ENCODE data around the gene SMARCD2.
A peak's percentile ranks its signal among the peaks of the same experiment; 100 is the strongest.
"Not testable (repeated sequence)": the region's sequence is repeated elsewhere in the genome, so short reads cannot be mapped to it uniquely, and the experiment has no call there.

SMARCD2 gene

GRCh38 chr17:63871646-63872365 is 29.3 kb upstream of the SMARCD2 start:
- not testable (repeated sequence) for H3K4me3 ChIP-seq (ENCODE audit: control insufficient read depth, low read depth, low read length); DNase-seq (ENCODE audit: low read depth)

GRCh38 chr17:63870292-63870665 is 27.8 kb upstream of the SMARCD2 start:
- not testable (repeated sequence) for H3K4me3 ChIP-seq (ENCODE audit: control insufficient read depth, low read depth, low read length); DNase-seq (ENCODE audit: low read depth)

- peak; percentile 4 for TF ChIP-seq CTCF (IDR thresholded peaks at IDR 0.05; ENCODE audit: control insufficient read depth, insufficient read depth, low read depth, low read length, missing control alignments)
- DNase-seq (ENCODE audit: low read depth); H3K4me3 ChIP-seq (ENCODE audit: control insufficient read depth, low read depth, low read length): not testable (repeated sequence)
Measured at GRCh38 chr17:63869491-63870291, 27.2 kb upstream of the SMARCD2 start.

GRCh38 chr17:63866625-63867024 is 24.1 kb upstream of the SMARCD2 start:
- H3K4me3 ChIP-seq (ENCODE audit: control insufficient read depth, low read depth, low read length); DNase-seq (ENCODE audit: low read depth): not testable (repeated sequence)
- TF ChIP-seq CTCF (IDR thresholded peaks at IDR 0.05; ENCODE audit: control insufficient read depth, insufficient read depth, low read depth, low read length, missing control alignments): peak; percentile 20

GRCh38 chr17:63859257-63859656 is 16.8 kb upstream of the SMARCD2 start:
- no peak overlapping the region for H3K4me3 ChIP-seq (ENCODE audit: control insufficient read depth, low read depth, low read length)
- no peak for TF ChIP-seq CTCF (IDR thresholded peaks at IDR 0.05; ENCODE audit: control insufficient read depth, insufficient read depth, low read depth, low read length, missing control alignments)
- DNase-seq (ENCODE audit: low read depth): no peak

GRCh38 chr17:63856425-63856824 is 13.9 kb upstream of the SMARCD2 start:
- not testable (repeated sequence) for H3K4me3 ChIP-seq (ENCODE audit: control insufficient read depth, low read depth, low read length); DNase-seq (ENCODE audit: low read depth)

DNA sequence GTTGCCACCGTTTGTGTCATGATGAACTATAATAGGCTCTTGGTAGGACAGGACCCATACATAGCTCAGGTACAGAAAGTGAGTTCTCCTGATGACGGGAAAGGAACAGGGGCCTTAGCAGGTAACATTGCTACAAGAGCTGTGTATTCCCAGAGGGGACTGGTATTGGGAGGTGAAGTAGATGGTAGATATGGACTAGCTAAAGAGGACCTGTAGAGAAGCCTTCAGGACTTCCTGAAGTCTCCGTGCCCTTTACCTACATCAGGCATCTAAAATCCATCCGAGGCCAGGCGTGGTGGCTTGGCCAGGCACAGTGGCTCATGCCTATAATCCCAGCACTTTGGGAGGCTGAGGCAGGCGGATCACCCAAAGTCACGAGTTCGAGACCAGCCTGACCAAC is 12.7 kb upstream of the SMARCD2 start:
- no peak for DNase-seq (ENCODE audit: low read depth)
- TF ChIP-seq CTCF (IDR thresholded peaks at IDR 0.05; ENCODE audit: control insufficient read depth, insufficient read depth, low read depth, low read length, missing control alignments): no peak
- no peak overlapping the region for H3K4me3 ChIP-seq (ENCODE audit: control insufficient read depth, low read depth, low read length)

DNA sequence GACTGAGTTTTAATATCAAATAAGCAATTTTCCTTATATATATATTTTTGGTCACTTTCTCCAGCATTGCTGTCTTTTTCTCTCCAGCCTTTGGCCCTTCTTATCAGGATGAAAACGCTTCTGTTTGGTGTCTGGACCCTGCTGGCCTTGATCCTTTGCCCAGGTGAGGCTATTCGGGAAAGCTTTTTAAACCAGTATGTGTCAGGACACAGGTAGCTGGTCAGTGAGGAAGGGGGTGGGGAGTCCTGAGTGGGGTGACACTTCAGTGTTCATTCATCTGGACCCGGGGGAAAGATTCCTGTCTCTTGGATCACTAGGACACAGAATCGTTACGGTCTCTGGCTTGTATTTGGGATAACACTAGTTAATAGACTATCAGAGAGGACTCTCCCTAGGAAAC is 12.2 kb upstream of the SMARCD2 start:
- no peak for DNase-seq (ENCODE audit: low read depth)
- TF ChIP-seq CTCF (IDR thresholded peaks at IDR 0.05; ENCODE audit: control insufficient read depth, insufficient read depth, low read depth, low read length, missing control alignments): no peak
- H3K4me3 ChIP-seq (ENCODE audit: control insufficient read depth, low read depth, low read length): no peak overlapping the region

All from AG09309 (cell line).